GM19025 (cell line): ENCODE results near the gene ZNF695.

ENCODE experiments used
- ATAC-seq: cut with Tn5 transposase; IDR thresholded peaks from one replicate; pipeline ENCODE4 v1.9.1; 2021; ENCODE audit warnings: mild to moderate bottlenecking, low read depth, moderate library complexity; ENCODE audit not compliant: unreplicated experiment

ZNF695 gene

DNA sequence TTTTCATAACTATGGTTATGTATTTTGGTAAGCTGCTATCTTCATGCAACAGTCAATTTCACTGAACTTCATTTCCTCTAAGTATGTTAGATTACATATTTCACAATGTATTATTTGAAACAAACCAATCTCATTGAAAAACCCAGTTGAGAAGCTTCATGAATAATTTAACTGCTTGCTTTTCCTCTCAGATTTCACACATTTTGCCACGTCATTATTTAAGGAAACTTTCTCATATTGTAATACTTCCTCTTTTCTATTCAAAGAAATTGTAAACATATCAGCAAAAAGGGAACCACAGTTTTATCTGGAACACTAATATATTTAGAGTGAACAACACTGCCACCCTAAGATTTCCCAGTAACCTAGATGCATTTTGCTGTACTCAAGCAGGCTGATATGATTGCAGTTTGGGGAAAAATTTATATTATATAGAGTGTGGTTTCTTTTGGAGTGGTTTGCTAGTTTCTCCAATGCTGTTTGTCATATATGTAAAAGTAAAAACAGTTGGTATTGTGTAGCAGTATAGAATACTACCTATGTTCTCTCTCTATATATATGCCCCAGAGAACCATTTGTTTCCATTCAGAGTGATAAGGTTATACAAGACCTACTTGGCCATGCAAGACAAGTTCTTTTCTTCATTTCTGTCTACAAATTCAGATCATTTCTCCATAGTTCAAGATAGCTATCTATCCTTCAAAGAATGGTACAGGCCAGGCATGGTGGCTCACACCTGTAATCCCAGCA, 47.7 kb downstream of the ZNF695 start:
- ATAC-seq = no peak

DNA sequence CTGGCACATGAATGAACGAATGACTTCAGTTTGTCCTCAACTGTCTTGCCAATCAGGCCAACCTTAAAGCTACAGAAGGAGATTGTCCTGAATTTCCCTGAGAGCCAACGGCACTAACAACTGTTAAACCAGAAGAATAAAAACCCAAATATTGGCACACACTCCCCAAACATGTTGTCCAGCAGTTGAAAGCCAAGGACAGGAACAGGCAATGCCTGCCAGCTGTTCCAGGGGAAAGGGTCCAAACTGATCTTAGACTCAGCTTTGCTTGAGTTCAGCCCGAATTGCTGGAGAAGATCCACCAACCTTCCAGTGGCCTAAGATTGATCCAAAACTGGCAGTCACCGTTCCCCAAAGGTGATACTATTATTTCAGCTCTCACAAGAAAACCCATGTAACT, 53.7 kb downstream of the ZNF695 start:
- no peak for ATAC-seq

DNA sequence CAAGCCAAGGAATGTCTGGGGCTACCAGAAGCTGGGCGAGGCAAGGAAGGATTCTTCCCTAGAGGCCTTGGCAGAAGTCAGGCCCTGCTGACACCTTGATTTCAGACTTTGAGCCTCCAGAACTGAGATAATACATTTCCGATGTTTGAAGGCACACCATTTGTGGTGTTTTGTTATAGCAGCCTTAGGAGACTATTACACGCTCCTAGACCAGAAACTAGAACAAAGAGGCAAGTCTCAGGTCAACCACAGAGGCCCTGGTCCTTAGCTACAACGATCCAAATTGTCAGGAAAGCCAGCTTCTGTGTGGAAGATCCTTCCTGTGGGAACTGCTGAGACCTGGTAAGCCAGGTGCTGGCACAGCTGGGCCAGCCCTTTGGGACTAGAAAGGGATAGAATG, 56.4 kb downstream of the ZNF695 start:
- no peak for ATAC-seq

DNA sequence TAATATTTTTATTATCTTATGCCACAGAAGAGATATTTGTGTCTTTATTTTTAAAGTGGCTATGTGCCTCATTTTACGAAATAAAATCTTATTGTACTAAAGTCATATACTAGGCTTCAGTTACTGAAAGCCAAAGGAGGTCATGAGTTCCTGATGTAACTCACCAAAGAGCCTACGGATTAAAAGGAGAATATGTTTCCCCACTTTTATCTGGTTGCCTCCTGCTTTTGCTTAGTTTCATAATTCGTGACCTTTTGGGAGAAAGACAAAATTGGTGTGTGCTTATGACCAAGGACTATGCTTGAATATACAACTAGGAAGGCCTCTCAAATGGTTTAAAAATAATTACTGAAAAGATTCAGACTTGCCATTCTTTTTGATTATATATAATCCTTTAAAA, 57.9 kb downstream of the ZNF695 start:
- ATAC-seq = no peak

DNA sequence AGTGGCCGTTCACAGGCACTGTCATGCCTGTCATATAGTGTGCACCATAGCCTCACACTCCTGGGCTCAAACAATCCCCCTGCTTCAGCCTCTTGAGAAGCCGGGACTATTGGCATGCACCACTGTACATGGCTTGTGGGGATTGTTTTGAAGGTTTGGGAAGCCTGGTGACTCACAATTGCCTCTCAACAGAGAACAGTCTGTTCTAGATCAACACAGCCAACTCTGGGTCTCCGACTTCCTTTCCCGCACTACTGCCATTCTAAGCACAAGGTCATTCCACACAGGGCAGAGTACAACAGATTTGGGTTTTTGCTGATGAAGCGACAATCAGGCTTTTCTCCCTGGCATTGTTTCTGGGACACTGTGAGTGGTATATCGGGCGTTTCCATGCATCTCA, 60.6 kb downstream of the ZNF695 start:
- ATAC-seq = no peak

DNA sequence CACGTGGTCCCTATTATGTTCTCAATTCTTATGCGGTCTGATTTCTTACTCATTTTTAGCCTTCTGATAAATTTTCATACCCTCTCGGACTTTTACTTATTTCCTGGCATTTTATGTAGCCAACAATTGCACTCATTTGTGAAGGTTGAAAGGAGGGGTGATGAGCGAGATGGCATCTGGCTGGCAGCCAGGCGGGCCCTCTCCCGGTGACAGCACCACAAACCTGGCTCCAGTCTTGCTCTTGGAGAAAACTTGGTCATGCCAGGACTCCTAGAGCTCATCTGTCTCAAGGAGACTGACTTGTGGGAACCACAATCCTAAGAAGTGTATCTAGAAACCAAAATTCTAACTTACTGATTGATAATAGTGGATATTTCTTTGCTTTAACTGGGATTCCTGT, 61.5 kb downstream of the ZNF695 start:
- no peak for ATAC-seq
